Ishikawa (cell line): ENCODE results near the gene MAGI1.

Experiments used
- MAX ChIP-seq: IDR thresholded peaks from 2 replicates; pipeline ENCODE4 v1.6.1; 2012
- REST ChIP-seq: IDR thresholded peaks from 2 replicates; pipeline ENCODE4 v1.6.1; 2012; ENCODE audit warnings: low read depth, mild to moderate bottlenecking
- TAF1 ChIP-seq: IDR thresholded peaks from 2 replicates; pipeline ENCODE4 v1.6.1; 2012; ENCODE audit warnings: low read depth, mild to moderate bottlenecking
- TCF12 ChIP-seq: IDR thresholded peaks from 2 replicates; pipeline ENCODE4 v1.6.1; 2012; ENCODE audit warnings: low read depth
- USF1 ChIP-seq: IDR thresholded peaks from 2 replicates; pipeline ENCODE4 v1.6.1; 2012
- YY1 ChIP-seq: IDR thresholded peaks from 2 replicates; pipeline ENCODE4 v1.6.1; 2012; ENCODE audit warnings: low read depth
- ZBTB7A ChIP-seq: IDR thresholded peaks from 2 replicates; pipeline ENCODE4 v1.6.1; 2012; ENCODE audit warnings: low read depth

GRCh38 chr3:65516998-65517397 lies 521.7 kb downstream of the MAGI1 start:
- TF ChIP-seq USF1 = no peak
- TF ChIP-seq REST = no peak
- TF ChIP-seq MAX = no peak
- no peak for TF ChIP-seq TAF1
- no peak for TF ChIP-seq ZBTB7A
- no peak for TF ChIP-seq YY1
- TF ChIP-seq TCF12 = no peak
